GM21528 (cell line): Measurements from ENCODE around the gene ZNRF1.

Source experiments
- ATAC-seq: cut with Tn5 transposase; IDR thresholded peaks from one replicate; pipeline ENCODE4 v1.9.1; 2021; ENCODE audit warnings: mild to moderate bottlenecking, moderate library complexity; ENCODE audit not compliant: unreplicated experiment, low FRiP score

The ZNRF1 gene

GRCh38 chr16:75095204-75095621 lies 96.4 kb downstream of the ZNRF1 start:
- ATAC-seq, result no peak

GRCh38 chr16:75096656-75097055 lies 97.8 kb downstream of the ZNRF1 start:
- no peak for ATAC-seq

GRCh38 chr16:75097191-75097761 lies 98.5 kb downstream of the ZNRF1 start:
- no peak for ATAC-seq

GRCh38 chr16:75097941-75098901 lies 99.4 kb downstream of the ZNRF1 start:
- no peak for ATAC-seq

GRCh38 chr16:75099075-75099667 lies 100.3 kb downstream of the ZNRF1 start:
- no peak for ATAC-seq

GRCh38 chr16:75099738-75100602 lies 101.1 kb downstream of the ZNRF1 start:
- no peak for ATAC-seq

- ATAC-seq, result no peak
Measured at GRCh38 chr16:75100603-75100990, 101.8 kb downstream of the ZNRF1 start.

GRCh38 chr16:75101635-75102034 lies 102.8 kb downstream of the ZNRF1 start:
- ATAC-seq, result no peak

- ATAC-seq, result no peak
Measured at GRCh38 chr16:75102595-75102994, 103.8 kb downstream of the ZNRF1 start.

GRCh38 chr16:75103994-75104393 lies 105.2 kb downstream of the ZNRF1 start:
- no peak for ATAC-seq

GRCh38 chr16:75104836-75105235 lies 106.0 kb downstream of the ZNRF1 start:
- ATAC-seq, result no peak

GRCh38 chr16:75105306-75106061 lies 106.7 kb downstream of the ZNRF1 start:
- no peak for ATAC-seq

GRCh38 chr16:75106351-75107274 lies 107.8 kb downstream of the ZNRF1 start:
- no peak for ATAC-seq

GRCh38 chr16:75107505-75107904 lies 108.7 kb downstream of the ZNRF1 start:
- ATAC-seq, result no peak

GRCh38 chr16:75108792-75109731 lies 110.2 kb downstream of the ZNRF1 start:
- ATAC-seq, result no peak

- no peak for ATAC-seq
Measured at GRCh38 chr16:75109732-75110243, 111.0 kb downstream of the ZNRF1 start.
